ENCODE data around the gene SETD1B.
"Not testable (repeated sequence)": the region's sequence is repeated elsewhere in the genome, so short reads cannot be mapped to it uniquely, and the experiment has no call there.

The SETD1B gene

DNA sequence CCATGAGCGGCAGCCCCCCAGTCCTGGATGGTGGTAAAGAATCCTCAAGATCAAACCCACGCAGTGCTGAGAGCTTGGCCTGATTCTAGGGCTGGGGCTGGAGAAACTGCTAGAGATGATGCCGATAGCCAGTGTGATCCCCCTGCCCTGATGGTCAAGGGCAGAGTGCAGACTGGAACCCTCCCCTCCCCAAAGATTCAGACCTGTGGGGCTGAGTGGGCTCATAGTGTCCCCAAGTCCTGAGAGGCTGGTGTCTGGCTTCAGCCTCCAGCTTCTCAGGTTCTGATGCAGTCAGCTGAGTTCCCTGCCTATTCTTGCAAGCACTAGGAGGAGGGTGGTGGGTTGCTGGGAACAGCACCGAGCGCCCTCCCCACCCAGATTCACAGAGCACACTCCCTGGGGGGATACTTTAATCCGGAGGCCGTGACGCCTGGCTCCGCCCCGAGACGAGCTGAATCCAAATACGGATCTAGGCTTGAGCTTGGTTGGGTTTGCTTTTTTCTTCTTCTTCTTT is 22.3 kb upstream of the SETD1B start:
- DNase-seq: no peak

DNA sequence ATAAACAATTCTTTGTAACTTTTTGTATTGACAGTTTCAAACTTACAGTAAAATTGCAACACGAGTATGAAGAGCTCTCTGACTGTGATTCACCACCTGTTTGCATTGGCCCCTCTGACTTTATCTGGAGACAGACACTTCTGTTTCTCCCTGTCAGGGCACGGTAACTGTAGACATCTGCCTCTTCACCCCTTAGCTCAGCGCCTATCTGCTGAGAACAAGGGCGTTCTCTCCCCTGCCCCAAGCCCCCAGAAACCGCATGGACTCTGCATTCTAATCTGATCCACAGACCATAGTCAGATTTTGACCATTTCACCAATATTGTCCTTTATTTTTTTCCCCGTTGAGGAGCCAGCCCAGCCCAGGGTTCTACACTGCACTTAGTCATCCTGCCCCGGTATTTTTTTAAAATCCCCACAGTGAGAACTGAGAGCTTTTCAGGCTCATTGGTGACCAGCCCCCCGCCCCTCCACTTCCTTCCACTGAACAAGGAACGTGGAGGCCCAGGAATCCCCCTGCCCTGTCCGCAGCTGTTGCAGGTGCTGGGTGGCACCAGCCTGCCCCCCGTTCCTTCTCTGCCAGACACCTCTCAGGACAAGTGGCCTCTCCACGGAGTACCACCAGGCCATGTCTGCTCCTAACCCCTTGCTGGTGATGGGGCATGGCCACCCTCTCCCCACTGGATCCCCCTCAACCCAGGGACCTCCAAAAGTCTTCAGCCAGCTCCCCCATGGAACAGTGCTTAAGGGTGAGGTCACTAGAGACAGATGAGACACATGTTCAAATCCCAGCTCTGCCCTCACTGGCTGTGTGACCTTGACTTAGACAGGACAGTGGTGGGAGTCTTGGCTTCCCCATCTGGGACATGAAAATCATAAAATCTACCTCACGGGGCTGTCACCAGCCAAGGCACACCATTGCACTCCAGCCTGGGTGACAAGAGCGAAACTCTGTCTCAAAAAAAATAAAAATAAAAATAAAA is 21.5 kb upstream of the SETD1B start:
- no peak for DNase-seq

DNA sequence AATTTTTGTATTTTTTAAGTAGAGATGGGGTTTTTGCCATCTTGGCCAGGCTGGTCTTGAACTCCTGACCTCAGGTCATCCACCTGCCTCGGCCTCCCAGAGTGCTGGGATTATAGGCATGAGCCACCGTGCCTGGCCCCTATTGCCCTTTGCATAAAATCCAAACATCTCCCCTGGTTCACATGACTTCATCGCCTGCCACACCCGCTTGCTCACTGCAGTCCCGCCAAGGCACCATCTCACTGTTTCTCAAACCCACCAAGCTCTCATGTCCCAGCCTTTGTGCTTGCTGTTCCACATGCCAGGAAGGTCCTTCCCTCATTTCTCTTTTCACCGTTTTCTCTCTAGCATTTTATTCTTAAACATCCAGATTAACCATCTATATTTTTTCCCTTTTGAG is 20.0 kb upstream of the SETD1B start:
- no peak for DNase-seq

DNA sequence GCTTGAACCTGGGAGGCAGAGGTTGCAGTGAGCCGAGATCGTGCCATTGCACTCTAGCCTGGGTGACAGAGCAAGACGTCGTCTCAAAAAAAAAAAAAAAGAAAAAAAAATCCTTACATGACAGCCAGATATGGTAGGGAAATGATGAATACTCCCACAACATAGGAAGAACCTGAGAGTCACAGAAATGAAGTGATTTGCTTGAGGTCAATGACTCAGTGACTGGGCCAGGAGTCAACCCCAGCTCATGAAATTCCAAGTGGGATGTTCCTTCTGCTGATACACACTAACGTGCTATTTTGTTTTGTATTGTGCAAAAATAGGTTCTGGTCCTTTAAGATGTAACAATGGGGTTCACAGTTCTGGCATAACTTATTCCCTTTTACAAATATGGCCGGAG is 19.3 kb upstream of the SETD1B start:
- no peak for DNase-seq

DNA sequence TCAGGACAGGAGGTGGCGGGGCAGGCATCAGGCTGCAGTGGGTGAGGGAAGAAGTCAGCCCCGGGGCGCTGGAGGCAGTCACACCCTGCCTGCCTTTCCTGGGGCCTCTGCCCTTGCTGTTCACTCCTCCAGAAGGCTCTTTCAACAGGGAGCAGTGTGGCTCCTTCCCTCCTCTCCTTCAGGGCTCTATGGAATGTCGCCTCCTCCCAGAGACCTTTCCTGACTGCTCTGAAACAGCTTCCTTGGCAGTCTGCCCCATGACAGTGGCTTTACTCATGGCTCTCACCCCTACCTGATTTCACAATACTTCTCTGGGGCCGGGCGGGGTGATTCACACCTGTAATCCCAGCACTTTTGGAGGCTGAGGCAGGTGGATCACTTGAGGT is 17.4 kb upstream of the SETD1B start:
- DNase-seq: peak; percentile 79

DNA sequence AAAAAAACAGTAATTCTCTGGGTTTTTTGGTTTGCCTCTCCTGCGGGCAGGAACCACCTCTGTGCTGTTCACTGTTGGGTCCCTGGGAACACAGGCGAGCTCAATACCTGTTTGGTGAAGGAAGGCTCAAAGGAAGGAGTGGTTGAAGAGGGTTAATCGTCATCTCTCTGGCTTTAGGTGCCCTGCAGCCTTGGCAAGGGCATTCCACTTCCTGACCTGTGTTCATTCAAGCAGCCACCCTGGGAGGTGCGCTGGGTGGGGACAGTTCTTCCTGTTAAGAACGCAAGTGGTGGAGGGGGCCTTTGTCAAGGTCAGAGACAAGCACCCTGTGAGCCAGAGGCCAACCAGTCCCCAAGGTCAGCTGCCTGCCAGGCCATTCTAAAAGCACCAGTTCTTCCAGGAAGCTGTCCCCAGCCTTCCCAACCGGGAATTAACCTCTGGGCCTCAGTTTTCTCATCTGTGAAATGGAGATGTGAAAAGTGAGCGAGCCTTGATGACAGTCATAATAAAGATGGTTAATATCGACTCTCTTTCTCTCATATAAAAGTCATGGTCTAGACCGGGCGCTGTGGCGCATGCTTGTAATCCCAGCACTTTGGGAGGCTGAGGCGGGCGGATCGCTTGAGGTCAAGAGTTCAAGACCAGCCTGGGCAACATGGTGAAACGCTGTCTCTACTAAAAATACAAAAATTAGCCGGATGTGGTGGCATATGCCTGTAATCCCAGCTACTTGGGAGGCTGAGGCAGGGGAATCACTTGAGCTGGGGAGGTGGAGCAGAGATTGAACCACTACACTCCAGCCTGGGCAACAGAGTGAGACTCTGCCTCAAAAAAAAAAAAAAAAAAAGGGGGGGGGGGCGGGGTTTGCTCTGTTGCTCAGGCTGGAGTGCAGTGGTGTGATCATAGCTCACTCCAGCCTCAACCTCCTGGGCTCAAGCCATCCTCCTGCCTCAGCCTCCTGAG is 16.5 kb upstream of the SETD1B start:
- DNase-seq: no peak

DNA sequence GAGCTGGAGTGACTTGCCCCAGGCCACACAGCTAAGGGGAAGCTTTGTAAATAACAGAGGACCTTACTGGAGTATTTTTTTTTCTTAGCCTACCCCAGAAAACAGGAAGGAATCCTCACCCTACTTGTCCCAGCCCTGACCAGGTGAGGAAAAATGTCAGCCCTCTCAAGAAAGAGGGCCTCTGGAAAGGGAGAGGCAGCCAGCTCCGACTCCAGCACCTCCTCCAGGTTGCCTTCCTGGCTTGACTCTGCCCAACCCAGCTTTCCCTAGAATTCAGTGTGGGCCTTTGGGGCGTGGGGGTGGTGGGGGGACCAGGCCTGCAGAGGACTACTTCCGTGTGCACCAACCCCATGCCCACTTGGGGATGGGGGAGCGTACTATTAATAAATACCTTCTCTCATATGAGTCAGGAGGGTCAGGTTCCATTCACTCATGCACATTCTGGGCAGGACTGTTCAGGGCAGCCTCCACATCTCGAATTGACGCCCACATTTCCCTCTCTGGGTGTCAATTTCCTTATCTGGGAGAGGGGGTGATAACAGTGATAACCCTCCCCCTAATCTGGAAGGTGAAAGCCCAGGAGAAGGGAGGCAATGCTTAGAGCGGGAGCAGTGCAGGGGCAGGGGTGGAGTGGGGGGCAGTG is 15.5 kb upstream of the SETD1B start:
- DNase-seq: no peak

DNA sequence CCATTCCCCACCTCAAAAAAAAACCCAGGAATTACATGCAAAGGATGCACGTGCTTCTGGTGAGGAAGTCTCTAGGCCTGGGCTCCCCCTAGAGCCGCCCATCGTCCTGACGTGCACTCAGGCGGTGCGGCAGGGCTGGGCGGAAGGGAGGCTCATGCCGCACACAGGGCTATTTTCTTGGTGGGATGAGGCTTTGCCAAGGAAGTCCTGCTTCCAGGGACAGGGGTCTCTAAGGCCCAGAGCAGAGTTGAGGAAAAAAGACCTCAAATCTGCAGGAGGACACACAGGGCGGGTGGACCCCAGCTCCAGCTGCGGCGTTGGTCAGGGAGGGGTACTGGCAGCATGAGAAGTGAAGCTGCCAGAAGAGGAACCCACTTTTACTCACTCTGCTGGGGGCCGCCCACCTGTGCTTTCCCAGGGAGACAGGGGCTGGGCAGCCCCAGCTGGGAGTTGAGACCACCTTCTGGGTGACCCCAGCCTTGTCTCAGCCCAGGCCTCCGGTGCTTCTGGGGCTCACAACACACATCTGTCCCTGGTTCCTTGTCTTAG is 14.5 kb upstream of the SETD1B start:
- DNase-seq: no peak

DNA sequence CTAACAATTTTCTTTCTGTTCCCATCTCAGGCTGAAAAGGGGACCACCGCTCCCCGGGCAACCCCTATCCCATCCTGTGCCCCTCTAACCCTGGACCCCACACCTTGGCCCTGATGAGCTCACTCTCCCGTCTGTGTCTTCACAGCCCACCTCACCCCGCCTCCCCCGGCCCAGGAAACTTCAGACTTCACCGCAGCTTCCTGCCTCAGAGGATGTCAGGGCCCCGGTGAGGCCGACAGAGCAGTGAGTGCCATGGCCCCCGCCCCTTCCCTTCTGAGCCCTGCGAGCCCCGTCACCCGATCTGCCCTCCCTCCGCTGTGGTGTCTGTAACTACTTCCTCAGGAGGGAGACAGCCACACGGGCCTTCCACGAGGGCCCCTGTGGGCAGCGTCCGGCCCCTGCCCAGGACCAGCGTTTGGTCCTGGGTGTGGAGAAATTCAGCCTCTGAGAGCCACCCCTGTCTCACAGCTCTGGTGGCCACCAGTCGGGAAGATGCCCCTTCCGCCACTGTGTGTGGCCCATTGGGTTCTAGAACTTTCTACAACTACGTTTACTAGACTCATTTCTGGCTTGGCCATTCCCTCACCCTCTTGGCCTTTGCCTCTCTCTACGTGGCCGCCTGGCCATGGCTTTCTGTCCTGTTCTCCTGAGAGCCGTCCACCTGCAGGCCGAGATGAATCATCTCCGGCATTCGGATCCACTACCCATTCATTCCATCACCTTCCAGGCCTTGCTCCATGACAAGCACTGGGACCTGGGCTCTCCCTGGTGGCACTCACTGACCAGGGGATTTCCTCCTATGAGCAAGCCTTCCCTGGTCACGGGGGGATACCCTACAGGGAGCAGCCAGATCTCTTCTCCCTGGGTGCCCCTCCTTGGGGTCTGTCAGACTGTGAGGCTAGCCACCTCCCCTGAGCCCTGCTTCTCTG is 13.7 kb upstream of the SETD1B start:
- no peak for DNase-seq

DNA sequence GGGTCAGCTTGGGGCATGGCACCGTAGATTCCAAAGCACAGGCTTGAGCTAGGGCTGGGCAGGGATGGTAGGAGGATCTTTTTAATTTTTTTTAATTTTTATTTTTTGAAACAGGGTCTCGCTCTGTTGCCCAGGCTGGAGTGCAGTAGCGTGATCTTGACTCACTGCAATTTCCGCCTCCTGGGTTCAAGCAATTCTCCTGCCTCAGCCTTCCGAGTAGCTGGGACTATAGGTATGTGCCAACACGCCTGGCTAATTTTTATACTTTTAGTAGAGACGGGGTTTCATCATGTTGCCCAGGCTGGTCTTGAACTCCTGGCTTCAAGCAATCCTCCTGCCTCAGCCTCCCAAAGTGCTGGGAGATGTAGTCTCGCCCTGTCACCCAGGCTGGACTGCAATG is 13.0 kb upstream of the SETD1B start:
- DNase-seq: not testable (repeated sequence)

DNA sequence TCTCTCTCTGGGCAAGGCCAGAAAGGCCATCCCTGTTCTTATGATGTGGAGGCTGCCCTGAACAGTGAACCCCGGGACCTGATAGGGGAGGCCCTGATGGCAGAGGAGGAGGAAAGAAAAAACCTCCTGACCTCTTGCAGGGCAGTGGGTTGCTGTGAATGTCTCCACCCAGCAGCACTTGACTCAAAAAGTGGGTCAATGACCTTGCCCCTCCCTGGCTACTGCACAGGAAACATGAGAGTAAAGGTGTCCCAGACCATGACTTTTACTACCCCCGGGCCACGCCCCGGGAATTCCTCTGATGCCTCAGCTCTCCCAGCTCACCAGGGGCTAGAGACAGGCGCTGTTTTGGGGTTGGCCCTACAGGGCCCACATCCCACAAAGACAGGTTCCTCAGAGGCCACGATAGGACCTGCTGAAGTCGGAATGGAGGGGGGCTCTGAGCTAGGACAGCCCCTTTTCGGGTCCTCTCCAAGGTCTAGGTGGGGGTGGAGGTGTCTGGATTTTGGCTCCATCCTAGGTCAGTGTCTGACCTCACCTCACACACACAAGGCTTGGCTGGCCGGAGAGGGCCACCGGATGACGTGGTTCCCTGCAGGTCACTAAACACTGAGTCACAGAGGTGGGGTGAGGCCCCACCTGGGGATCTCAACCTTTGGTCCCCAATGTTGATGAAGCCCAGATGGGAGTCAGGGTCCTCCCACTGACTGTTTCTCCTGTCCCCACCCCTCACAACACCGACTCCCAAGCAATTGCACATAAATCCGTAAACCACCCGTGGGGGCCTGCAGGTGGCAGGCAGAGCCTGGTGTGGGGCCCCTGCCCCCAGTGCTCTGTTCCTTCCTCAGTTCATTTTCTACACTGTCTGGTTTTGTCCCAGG is 11.9 kb upstream of the SETD1B start:
- DNase-seq: no peak

DNA sequence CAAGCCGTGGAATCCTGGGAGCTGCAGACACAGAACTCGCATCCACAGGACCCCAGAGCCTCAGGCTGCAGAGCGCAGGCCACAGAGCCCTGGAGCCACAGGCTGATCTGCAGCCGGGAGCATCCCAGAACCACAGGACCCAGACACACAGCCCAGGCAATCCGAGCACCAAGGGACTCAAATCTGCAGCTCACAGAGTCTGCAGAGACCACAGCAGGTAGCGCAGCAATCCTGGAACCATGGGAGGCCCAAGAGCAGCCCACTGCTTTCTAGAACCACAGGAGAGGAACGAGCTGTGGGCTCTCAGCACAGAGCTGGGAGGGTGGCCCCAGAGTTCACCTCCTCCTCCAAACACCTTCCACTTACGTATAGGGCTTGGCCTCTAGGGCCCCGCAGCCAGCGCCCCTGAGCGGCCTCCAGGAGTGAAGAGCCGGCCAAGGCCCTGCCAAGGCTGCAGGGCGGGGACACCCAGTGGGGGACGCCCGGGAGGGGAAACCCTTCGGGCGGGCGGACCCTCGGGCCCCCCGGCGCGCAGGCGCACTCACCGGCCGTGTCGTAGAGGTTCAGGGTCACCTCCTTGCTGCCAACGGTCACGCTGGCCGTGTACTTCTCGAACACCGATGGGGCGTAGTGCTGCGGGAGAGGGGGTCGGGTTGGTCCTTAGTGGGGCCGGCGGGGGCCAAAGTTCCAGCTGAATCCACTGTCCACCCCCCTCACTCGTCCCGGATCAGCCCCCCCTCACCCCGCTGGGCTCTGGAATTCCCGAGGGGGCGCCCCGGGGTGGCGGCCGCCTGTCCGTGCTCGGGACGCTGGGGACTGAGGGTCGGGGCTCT is 11.0 kb upstream of the SETD1B start:
- no peak for DNase-seq

DNA sequence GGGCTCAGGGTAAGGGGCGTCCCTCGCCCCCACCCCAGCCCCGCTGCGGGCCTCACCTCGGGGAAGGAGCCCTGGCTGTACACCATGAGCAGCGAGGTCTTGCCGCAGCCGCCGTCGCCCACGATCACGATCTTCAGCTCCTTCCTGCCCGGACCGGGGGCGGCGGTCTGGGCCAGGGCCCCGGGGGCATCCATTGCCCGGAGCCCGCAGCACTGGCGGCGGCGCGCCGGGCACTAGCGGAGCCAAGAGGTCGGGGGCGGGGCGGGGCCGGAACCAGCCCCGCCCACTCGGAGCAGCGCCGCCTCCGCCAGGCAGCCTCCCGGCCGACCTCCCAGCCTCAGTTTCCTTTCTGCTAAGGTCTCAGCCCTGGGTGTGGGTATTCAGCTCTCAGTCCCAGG is 10.4 kb upstream of the SETD1B start, which contains the start of gene RHOF:
RHOF (minus strand) TSS at position 249 of the 398 bp plus-strand sequence; CDS start at position 194, 55 bp downstream.
- DNase-seq: no peak

DNA sequence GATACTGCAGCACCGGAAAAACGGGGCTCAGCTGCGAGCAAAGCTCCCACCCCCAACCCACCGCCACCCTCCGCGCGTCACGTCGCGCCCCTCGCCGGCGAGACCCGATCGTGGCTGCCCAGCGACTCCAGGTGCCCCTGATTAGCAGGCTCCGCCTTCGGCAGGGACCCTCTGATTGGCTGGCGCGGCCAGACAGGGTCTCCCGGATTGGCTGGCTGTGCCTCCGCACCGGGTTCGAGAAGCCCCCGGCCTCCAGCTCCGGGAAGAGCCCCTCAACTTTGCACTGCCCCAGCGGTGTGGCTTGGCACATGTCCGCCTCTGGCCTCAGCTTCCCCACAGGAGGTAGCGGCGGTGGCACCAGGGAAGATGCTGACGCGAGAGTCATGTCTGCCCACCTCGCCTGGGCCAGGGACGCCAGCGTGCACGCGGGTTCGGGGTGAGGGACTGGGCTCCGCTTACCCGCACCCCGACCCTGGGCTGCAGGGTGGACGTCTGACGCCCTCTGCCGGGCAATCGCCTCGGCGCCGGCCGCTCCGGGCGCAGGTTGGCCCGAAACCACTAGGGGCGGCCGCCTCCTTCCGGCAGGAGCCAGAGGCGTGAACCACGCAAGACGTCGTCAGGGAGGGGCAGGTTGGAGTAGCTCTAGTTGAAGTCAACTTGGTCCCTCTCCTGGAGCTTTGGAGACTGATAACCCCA is 9.8 kb upstream of the SETD1B start:
- DNase-seq: peak; percentile 88

DNA sequence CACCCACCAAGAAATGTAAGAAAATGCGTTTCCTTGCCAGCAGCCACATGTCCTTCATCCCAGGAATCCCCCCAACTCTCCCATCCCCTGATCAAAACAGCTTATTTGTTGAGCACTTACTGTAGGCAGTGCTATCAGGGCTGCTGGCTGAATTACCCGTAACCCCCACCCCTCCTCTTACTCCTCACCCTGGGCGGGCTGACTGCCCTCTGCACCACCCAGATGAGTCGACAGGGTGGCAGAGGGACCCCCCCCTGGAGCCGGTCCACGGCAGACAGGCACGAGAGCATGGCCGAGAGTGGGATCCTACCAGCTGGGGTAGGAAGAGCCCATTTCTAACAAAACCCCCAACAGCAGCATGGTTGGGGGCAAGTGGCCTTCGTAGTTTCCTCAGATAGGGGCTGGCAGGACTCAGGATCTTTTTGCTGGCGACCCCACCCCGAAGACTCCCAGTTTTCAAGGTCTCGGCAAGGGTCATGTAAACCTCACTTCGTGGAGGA is 9.2 kb upstream of the SETD1B start:
- DNase-seq: no peak

DNA sequence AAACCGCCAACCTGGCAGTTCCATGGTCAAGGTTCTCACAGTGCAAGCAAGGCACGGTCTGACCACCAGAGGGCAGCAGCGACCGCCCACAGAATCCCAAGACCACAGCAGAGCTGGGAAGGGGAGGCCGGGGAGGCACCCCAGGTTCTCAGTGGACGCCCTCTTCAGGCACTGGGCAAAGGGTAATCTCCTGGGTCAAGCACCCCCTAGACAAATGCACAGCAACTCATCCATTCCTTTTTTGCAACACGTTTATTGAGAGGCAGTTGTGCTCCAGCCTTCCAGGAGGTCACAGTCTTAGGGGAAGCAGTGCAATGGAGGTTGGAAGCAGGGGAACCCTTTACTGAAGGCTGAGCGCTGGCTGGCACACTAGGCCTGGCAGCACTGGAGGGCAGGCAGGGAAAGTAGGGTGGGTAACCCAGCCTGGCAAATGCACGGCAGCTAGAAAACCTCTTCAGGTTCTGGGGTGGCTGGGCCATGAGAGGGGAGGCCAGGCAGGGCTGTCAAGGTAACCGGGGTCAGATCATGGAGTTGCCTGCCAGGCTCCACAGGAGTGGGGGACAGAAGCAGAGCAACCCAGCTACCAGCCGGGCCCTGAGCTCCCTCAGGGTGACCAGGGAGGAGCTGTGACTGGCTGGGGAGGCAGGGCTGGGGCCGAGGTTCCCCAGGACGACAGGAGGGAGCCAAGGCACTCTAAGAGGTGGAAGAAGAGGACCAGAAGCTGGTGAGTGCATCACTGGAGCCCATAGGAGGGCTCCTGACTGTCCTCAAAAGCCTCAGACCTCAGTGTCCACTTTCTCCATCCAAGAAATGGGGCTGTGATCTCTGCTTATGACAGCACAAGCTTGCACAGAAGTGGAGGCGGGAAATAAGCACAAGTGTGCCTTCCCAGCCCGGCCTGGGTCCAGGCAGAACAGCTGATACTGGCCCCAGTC is 8.5 kb upstream of the SETD1B start:
- no peak for DNase-seq
